Measurements from ENCODE around the gene WDR41.

WDR41 gene

DNA sequence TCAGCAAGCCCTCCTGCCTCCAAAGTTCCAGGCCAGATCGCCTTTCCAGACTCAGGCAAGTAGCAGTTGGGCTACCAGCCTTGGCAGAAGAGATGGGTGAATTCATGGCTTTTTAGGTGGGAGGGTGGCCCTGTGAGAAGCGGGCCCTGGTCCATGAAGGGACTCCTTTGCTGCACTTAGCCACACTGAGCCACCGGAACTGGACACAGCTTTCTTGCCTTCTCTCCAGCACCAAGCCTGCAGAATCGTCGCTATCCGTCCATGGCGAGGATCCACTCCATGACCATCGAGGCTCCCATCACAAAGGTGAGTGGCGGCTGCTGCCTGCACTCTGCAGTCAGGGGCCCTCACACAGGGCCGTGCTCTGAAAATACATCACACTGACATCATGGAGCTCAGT, 85.0 kb downstream of the WDR41 start:
- no peaks in the 10 kb centered on the region for H4K20me1 ChIP-seq (ENCODE audit: insufficient read depth, low read length, poor library complexity, severe bottlenecking)
- no peaks in the 10 kb centered on the region for H3K79me2 ChIP-seq (ENCODE audit: insufficient read depth, low read length)
- no peak overlapping the region for H3K4me2 ChIP-seq (ENCODE audit: low read depth, low read length, poor library complexity, severe bottlenecking)
- H3K9ac ChIP-seq (ENCODE audit: low read depth, low read length, poor library complexity, severe bottlenecking) = no peak overlapping the region
- H3K9me2 ChIP-seq (replicated peaks; ENCODE audit: low read depth, low read length) = no peaks in the 10 kb centered on the region
- no peaks in the 10 kb centered on the region for H3K9me3 ChIP-seq (ENCODE audit: insufficient read depth, low read depth, low read length)
- no peaks in the 10 kb centered on the region for H3K4me1 ChIP-seq (ENCODE audit: insufficient read depth, low read length, poor library complexity, severe bottlenecking)
- H3F3A ChIP-seq (ENCODE audit: low read depth) = no peaks in the 10 kb centered on the region
- H3K4me3 ChIP-seq (ENCODE audit: low read length, poor library complexity, severe bottlenecking) = no peak overlapping the region
- no peaks in the 10 kb centered on the region for H3K27me3 ChIP-seq (ENCODE audit: insufficient read depth, low read length, poor library complexity, severe bottlenecking)
- TF ChIP-seq EZH2phosphoT487 (IDR thresholded peaks at IDR 0.05; ENCODE audit: borderline replicate concordance) = no peak
- TF ChIP-seq, protein P1, sequence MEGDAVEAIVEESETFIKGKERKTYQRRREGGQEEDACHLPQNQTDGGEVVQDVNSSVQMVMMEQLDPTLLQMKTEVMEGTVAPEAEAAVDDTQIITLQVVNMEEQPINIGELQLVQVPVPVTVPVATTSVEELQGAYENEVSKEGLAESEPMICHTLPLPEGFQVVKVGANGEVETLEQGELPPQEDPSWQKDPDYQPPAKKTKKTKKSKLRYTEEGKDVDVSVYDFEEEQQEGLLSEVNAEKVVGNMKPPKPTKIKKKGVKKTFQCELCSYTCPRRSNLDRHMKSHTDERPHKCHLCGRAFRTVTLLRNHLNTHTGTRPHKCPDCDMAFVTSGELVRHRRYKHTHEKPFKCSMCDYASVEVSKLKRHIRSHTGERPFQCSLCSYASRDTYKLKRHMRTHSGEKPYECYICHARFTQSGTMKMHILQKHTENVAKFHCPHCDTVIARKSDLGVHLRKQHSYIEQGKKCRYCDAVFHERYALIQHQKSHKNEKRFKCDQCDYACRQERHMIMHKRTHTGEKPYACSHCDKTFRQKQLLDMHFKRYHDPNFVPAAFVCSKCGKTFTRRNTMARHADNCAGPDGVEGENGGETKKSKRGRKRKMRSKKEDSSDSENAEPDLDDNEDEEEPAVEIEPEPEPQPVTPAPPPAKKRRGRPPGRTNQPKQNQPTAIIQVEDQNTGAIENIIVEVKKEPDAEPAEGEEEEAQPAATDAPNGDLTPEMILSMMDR (conservative IDR thresholded peaks at IDR 0.05; ENCODE audit: low read length) = no peak
- no peaks in the 10 kb centered on the region for H3K36me3 ChIP-seq (ENCODE audit: insufficient read depth, low read length)
- no peak overlapping the region for H2AFZ ChIP-seq (ENCODE audit: low read length)

DNA sequence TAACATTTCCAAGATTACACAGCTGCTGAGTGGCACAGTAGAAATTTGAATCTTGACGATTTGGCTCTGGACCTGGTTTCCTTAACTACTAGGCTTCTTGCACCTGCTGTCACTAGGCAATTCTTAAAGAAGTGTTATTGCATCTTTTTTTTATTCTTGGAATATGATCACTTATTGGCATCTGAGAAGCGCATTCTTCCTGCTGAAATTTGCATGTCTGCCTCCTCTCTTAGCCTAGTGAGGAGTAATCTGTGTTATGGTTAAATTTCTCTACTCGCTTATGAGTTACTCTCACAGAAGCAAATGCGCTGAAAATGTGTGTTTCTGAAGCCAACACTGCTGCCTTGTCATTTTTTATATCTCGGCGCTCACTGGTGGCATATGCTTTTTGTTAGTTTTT, 89.3 kb downstream of the WDR41 start:
- H4K20me1 ChIP-seq (ENCODE audit: insufficient read depth, low read length, poor library complexity, severe bottlenecking) = no peaks in the 10 kb centered on the region
- no peak overlapping the region for H3K4me3 ChIP-seq (ENCODE audit: low read length, poor library complexity, severe bottlenecking)
- H3K4me1 ChIP-seq (ENCODE audit: insufficient read depth, low read length, poor library complexity, severe bottlenecking) = no peaks in the 10 kb centered on the region
- no peaks in the 10 kb centered on the region for H3K27me3 ChIP-seq (ENCODE audit: insufficient read depth, low read length, poor library complexity, severe bottlenecking)
- H3K79me2 ChIP-seq (ENCODE audit: insufficient read depth, low read length) = no peaks in the 10 kb centered on the region
- no peaks in the 10 kb centered on the region for H3K9me2 ChIP-seq (replicated peaks; ENCODE audit: low read depth, low read length)
- H2AFZ ChIP-seq (ENCODE audit: low read length) = no peak overlapping the region
- TF ChIP-seq, protein P1 (conservative IDR thresholded peaks at IDR 0.05; ENCODE audit: low read length) = no peak
- TF ChIP-seq EZH2phosphoT487 (IDR thresholded peaks at IDR 0.05; ENCODE audit: borderline replicate concordance) = no peak
- H3K9ac ChIP-seq (ENCODE audit: low read depth, low read length, poor library complexity, severe bottlenecking) = no peak overlapping the region
- H3K4me2 ChIP-seq (ENCODE audit: low read depth, low read length, poor library complexity, severe bottlenecking) = no peak overlapping the region
- no peaks in the 10 kb centered on the region for H3F3A ChIP-seq (ENCODE audit: low read depth)
- H3K9me3 ChIP-seq (ENCODE audit: insufficient read depth, low read depth, low read length) = no peaks in the 10 kb centered on the region
- H3K36me3 ChIP-seq (ENCODE audit: insufficient read depth, low read length) = no peaks in the 10 kb centered on the region

GRCh38 chr5:77400645-77401044, 91.5 kb downstream of the WDR41 start:
- TF ChIP-seq, protein P1 (conservative IDR thresholded peaks at IDR 0.05; ENCODE audit: low read length) = no peak
- TF ChIP-seq EZH2phosphoT487 (IDR thresholded peaks at IDR 0.05; ENCODE audit: borderline replicate concordance) = no peak

More at GRCh38 chr5:77400645-77401044, 91.5 kb downstream of the WDR41 start:
- Histone ChIP-seq H3K9me2 (replicated peaks; ENCODE audit: low read depth, low read length) (no peaks in the 10 kb centered on the region), H3K27me3 (ENCODE audit: insufficient read depth, low read length, poor library complexity, severe bottlenecking) (no peaks in the 10 kb centered on the region), H3K9ac (ENCODE audit: low read depth, low read length, poor library complexity, severe bottlenecking) (no peak overlapping the region), H3F3A (ENCODE audit: low read depth) (no peaks in the 10 kb centered on the region), H3K9me3 (ENCODE audit: insufficient read depth, low read depth, low read length) (no peaks in the 10 kb centered on the region), H2AFZ (ENCODE audit: low read length) (no peak overlapping the region), H3K79me2 (ENCODE audit: insufficient read depth, low read length) (no peaks in the 10 kb centered on the region), H3K4me3 (ENCODE audit: low read length, poor library complexity, severe bottlenecking) (no peak overlapping the region), H4K20me1 (ENCODE audit: insufficient read depth, low read length, poor library complexity, severe bottlenecking) (no peaks in the 10 kb centered on the region), H3K36me3 (ENCODE audit: insufficient read depth, low read length) (no peaks in the 10 kb centered on the region), H3K4me2 (ENCODE audit: low read depth, low read length, poor library complexity, severe bottlenecking) (no peak overlapping the region), H3K4me1 (ENCODE audit: insufficient read depth, low read length, poor library complexity, severe bottlenecking) (peaks cover 8% of the 10 kb centered on the region)
